H1 (cell line): ENCODE results near the gene AVP. TPM values are rescaled to one million over a fixed set of nuclear protein-coding genes. Genes with fewer than 3 reads are reported as not detected.

Experiments
- CTCF ChIA-PET: fragments of 300-600 bp; sonication (Branson Sonifier 250); formaldehyde crosslinking; loops from one replicate; lab custom pipeline; 2021; ENCODE audit not compliant: partially characterized antibody; lab: Charles Lee
- POLR2A ChIA-PET: fragments of 300-600 bp; sonication (Branson Sonifier 250); formaldehyde crosslinking; loops from one replicate; lab custom pipeline; 2021; ENCODE audit warnings: inconsistent platforms; ENCODE audit not compliant: partially characterized antibody; lab: Charles Lee
- DNase-seq, 2 experiments: peaks; one replicate each; pipeline versions ENCODE4 v3.0.0 to v3.0.0-alpha.2; 2010 to 2022; ENCODE audit warnings: low spot score in 2 of 2, low read depth in 1 of 2, mixed read lengths in 1 of 2
- FAIRE-seq: peaks from 2 replicates; lab custom pipeline; 2011; peaks lifted over from hg19 to GRCh38; lab: Jason Lieb, UNC
- H2AFZ ChIP-seq: 2 replicates; pipeline ENCODE4 v1.8.1; 2012; ENCODE audit warnings: low read length, inconsistent platforms
- H2AK5ac ChIP-seq: 2 replicates; pipeline ENCODE4 v1.6.1; 2013; ENCODE audit warnings: low read depth, low read length
- H2BK120ac ChIP-seq: replicated peaks from 2 replicates; pipeline ENCODE3; 2013; ENCODE audit warnings: low read depth, low read length, inconsistent platforms
- H2BK12ac ChIP-seq: 2 replicates; pipeline ENCODE4 v1.6.1; 2013; ENCODE audit warnings: low read depth, low read length
- H2BK15ac ChIP-seq: 2 replicates; pipeline ENCODE4 v1.6.1; 2013; ENCODE audit warnings: low read length
- H2BK20ac ChIP-seq: 2 replicates; pipeline ENCODE4 v1.6.1; 2013; ENCODE audit warnings: low read length
- H2BK5ac ChIP-seq: 2 replicates; pipeline ENCODE4 v1.6.1; 2013; ENCODE audit warnings: low read depth, low read length
- H3K14ac ChIP-seq: 2 replicates; pipeline ENCODE4 v1.6.1; 2013; ENCODE audit warnings: inconsistent platforms; ENCODE audit not compliant: insufficient read length
- H3K18ac ChIP-seq: 2 replicates; pipeline ENCODE4 v1.6.1; 2013; ENCODE audit warnings: low read length; ENCODE audit errors: extremely low read depth
- H3K23ac ChIP-seq: 2 replicates; pipeline ENCODE4 v1.6.1; 2013; ENCODE audit warnings: inconsistent platforms; ENCODE audit not compliant: insufficient read length
- H3K23me2 ChIP-seq: 2 replicates; pipeline ENCODE4 v1.6.1; 2013; ENCODE audit warnings: low read depth, low read length
- H3K27ac ChIP-seq: 2 replicates; pipeline ENCODE4 v1.6.1; 2011; ENCODE audit warnings: low read depth, low read length, inconsistent platforms
- H3K27me3 ChIP-seq, 4 experiments: replicated peaks in 1 of 4; 1 replicate in 1 of 4; 2 replicates in 3 of 4; pipeline versions ENCODE4 v1.6.1 to v1.8.1; 2011 to 2013; ENCODE audit warnings: low read length in 3 of 4, mild to moderate bottlenecking in 3 of 4, inconsistent platforms in 2 of 4, mixed read lengths in 2 of 4, moderate library complexity in 1 of 4; ENCODE audit not compliant: control insufficient read depth in 3 of 4, insufficient read depth in 3 of 4; ENCODE audit errors: extremely low read depth in 1 of 4
- H3K36me3 ChIP-seq, 4 experiments: 2 replicates each; pipeline versions ENCODE4 v1.6.1 to v1.8.1; 2011 to 2013; ENCODE audit warnings: mild to moderate bottlenecking in 4 of 4, low read length in 3 of 4, moderate library complexity in 2 of 4, control low read depth in 1 of 4, inconsistent platforms in 1 of 4; ENCODE audit not compliant: insufficient read depth in 4 of 4, control insufficient read depth in 2 of 4
- H3K4ac ChIP-seq: replicated peaks from 2 replicates; pipeline ENCODE3; 2013; ENCODE audit warnings: low read length, low read depth, mixed read lengths, inconsistent platforms; ENCODE audit not compliant: insufficient read length
- H3K4me1 ChIP-seq, 4 experiments: replicated peaks in 1 of 4; 1 replicate in 1 of 4; 2 replicates in 3 of 4; pipeline versions ENCODE4 v1.6.1 to v1.8.1; 2011 to 2013; ENCODE audit warnings: low read length in 3 of 4, inconsistent platforms in 2 of 4, mixed read lengths in 1 of 4; ENCODE audit not compliant: insufficient read depth in 4 of 4, control insufficient read depth in 3 of 4
- H3K4me2 ChIP-seq, 2 experiments: 2 replicates each; pipeline versions ENCODE4 v1.6.1 to v1.8.1; 2011 to 2013; ENCODE audit warnings: low read depth in 2 of 2, low read length in 2 of 2, control low read depth in 1 of 2, inconsistent platforms in 1 of 2, mild to moderate bottlenecking in 1 of 2; ENCODE audit not compliant: insufficient read depth in 1 of 2
- H3K4me3 ChIP-seq, 4 experiments: fragments of 200-600, 300-600 bp in 1 of 4; sonication (generic), shearing (Covaris generic), sonication (Bioruptor Twin) in 1 of 4; 2 replicates each; pipeline versions ENCODE4 v1.5.1 to v1.8.1; 2011 to 2016; ENCODE audit warnings: low read length in 4 of 4, low read depth in 3 of 4, control low read depth in 2 of 4, inconsistent platforms in 2 of 4, mild to moderate bottlenecking in 2 of 4, mixed read lengths in 1 of 4, moderate library complexity in 1 of 4; ENCODE audit not compliant: insufficient read depth in 2 of 4; ENCODE audit errors: extremely low read depth in 1 of 4
- H3K56ac ChIP-seq: replicated peaks from 2 replicates; pipeline ENCODE3; 2013; ENCODE audit warnings: low read depth, mild to moderate bottlenecking, mixed read lengths, low read length, inconsistent platforms; ENCODE audit not compliant: insufficient read length
- H3K79me1 ChIP-seq: 2 replicates; pipeline ENCODE4 v1.6.1; 2013; ENCODE audit warnings: low read depth, low read length, control low read depth
- H3K79me2 ChIP-seq, 2 experiments: 2 replicates each; pipeline versions ENCODE4 v1.6.1 to v1.8.1; 2012 to 2013; ENCODE audit warnings: low read length in 2 of 2, mild to moderate bottlenecking in 2 of 2, inconsistent platforms in 1 of 2; ENCODE audit not compliant: insufficient read depth in 2 of 2, control insufficient read depth in 1 of 2
- H3K9ac ChIP-seq, 4 experiments: replicated peaks in 1 of 4; 1 replicate in 1 of 4; 2 replicates in 3 of 4; pipeline versions ENCODE4 v1.6.1 to v1.8.1; 2011 to 2013; ENCODE audit warnings: low read depth in 3 of 4, low read length in 3 of 4, control low read depth in 2 of 4, mild to moderate bottlenecking in 2 of 4, moderate library complexity in 2 of 4, inconsistent platforms in 1 of 4; ENCODE audit errors: extremely low read depth in 1 of 4
- H3K9me3 ChIP-seq, 2 experiments: 2 replicates each; pipeline versions ENCODE4 v1.6.1 to v1.8.1; 2012 to 2013; ENCODE audit warnings: mild to moderate bottlenecking in 2 of 2, moderate library complexity in 2 of 2, control low read depth in 1 of 2, inconsistent platforms in 1 of 2, low read depth in 1 of 2, low read length in 1 of 2, mixed read lengths in 1 of 2; ENCODE audit not compliant: insufficient read depth in 2 of 2
- H4K20me1 ChIP-seq, 2 experiments: replicated peaks in 1 of 2; 2 replicates each; pipeline versions ENCODE3 to v1.8.1; 2011 to 2013; ENCODE audit warnings: inconsistent platforms in 2 of 2, low read length in 2 of 2, mild to moderate bottlenecking in 1 of 2; ENCODE audit not compliant: insufficient read depth in 2 of 2, control insufficient read depth in 1 of 2
- H4K5ac ChIP-seq: 2 replicates; pipeline ENCODE4 v1.6.1; 2013; ENCODE audit warnings: low read length, low read depth, mixed read lengths, inconsistent platforms; ENCODE audit not compliant: insufficient read length
- H4K8ac ChIP-seq: 2 replicates; pipeline ENCODE4 v1.8.0; 2013; ENCODE audit warnings: mild to moderate bottlenecking, moderate library complexity, low read length, inconsistent platforms; ENCODE audit not compliant: insufficient read depth; ENCODE audit errors: extremely low read depth
- H4K91ac ChIP-seq: replicated peaks from 2 replicates; pipeline ENCODE3; 2013; ENCODE audit warnings: low read length, mixed read lengths, inconsistent platforms; ENCODE audit not compliant: insufficient read length
- EZH2 ChIP-seq: fragments of 200-600 bp; sonication (generic); IDR thresholded peaks from 2 replicates; pipeline ENCODE4 v1.7.1; 2012; ENCODE audit warnings: low read depth, mild to moderate bottlenecking, moderate library complexity, low read length, inconsistent platforms; ENCODE audit not compliant: severe bottlenecking
- KDM4A ChIP-seq: IDR thresholded peaks from one replicate; pipeline ENCODE4 v1.7.1; 2012; ENCODE audit warnings: low read depth, mild to moderate bottlenecking, moderate library complexity, low read length, inconsistent platforms; ENCODE audit not compliant: severe bottlenecking
- SIX5 ChIP-seq: IDR thresholded peaks from 2 replicates; pipeline ENCODE4 v1.6.1; 2011; ENCODE audit warnings: mild to moderate bottlenecking, low read depth, low read length
- SP2 ChIP-seq: IDR thresholded peaks from 2 replicates; pipeline ENCODE4 v1.6.1; 2012; ENCODE audit warnings: mild to moderate bottlenecking, low read length, inconsistent platforms
- SRF ChIP-seq: IDR thresholded peaks from 2 replicates; pipeline ENCODE4 v1.6.1; 2011; ENCODE audit warnings: mild to moderate bottlenecking, low read depth, low read length, moderate library complexity
- WGBS, 2 experiments: shearing (Covaris generic) in 1 of 2; methylation state at CpG; one replicate each; pipeline versions ENCODE4 v1.1.6 to v1.1.7; 2013 to 2015; ENCODE audit warnings: low lambda C conversion rate in 2 of 2, mixed read lengths in 2 of 2, inconsistent platforms in 1 of 2, low coverage in 1 of 2, missing lambda C conversion rate in 1 of 2; ENCODE audit not compliant: insufficient replicate concordance in 2 of 2, insufficient coverage in 1 of 2, insufficient read length in 1 of 2; ENCODE audit errors: extremely low coverage in 1 of 2, missing lambda C conversion rate in 1 of 2; 5-methylcytosine and 5-hydroxymethylcytosine counted together
- polyA plus RNA-seq, 7 experiments: library from polyadenylated mRNA; depleted of rRNA in 3 of 7; stranded (reverse) in 5 of 7; unstranded in 2 of 7; fragments of >200 nt in 5 of 7; fragments of 200-250 nt in 2 of 7; gene quantifications; 1 replicate in 5 of 7; 2 replicates in 1 of 7; 4 replicates in 1 of 7; pipeline versions ENCODE4 v1.2.1 to v1.2.3, GENCODE V29; 2011 to 2013; ENCODE audit warnings: missing spikeins in 2 of 7, mixed read lengths in 2 of 7
- total RNA-seq: library from RNA; stranded (reverse); fragmentation: NEBNext Ultra II Directional; extraction: Animal tissue kit (Norgen Biotek cat#: 25700); gene quantifications from 2 replicates; pipeline ENCODE4 v1.2.1, GENCODE V29; 2021

The AVP gene
- total and polyA plus RNA-seq, 2 of the 8 experiments (the other 6 are each of a cell fraction or from before 2014, with no cell fraction given) = 0.18 TPM; not detected in 1

- Histone ChIP-seq H2BK5ac (no peak overlapping the region), H2BK12ac (0 out of 2 replicates have a peak overlapping the region, but pooled peaks have one; percentile 23), H3K9ac (no peak overlapping the region), H3K14ac (no peak overlapping the region), H3K56ac (no peak overlapping the region), H3K4me1 (peaks cover 0 to 8% (median 6%) of the 10 kb centered on the region in 4 experiments; a peak in 5 of 7 replicates), H3K4ac (no peak overlapping the region), H2BK120ac (no peak overlapping the region), H2AFZ (peak overlapping the region; percentile 93; the same call in 1 of the 2 replicates), H4K8ac (no peak overlapping the region), H2BK15ac (no peak overlapping the region), H3K79me1 (no peaks in the 10 kb centered on the region), H3K79me2 (no peaks in the 10 kb centered on the region), H3K23me2 (peaks cover 11% of the 10 kb centered on the region; the same call in 1 of the 2 replicates), H4K20me1 (no peaks in the 10 kb centered on the region), H3K4me2 (peak overlapping the region; percentile 62 to 86), H4K5ac (no peak overlapping the region), H3K27ac (no peak overlapping the region), H4K91ac (no peak overlapping the region), H3K23ac (no peak overlapping the region), H2AK5ac (no peak overlapping the region), H2BK20ac (no peak overlapping the region), H3K9me3 (no peaks in the 10 kb centered on the region), H3K27me3 (peaks cover 27 to 43% (median 37%) of the 10 kb centered on the region in 4 experiments), H3K4me3 (peak overlapping the region; percentile 6 to 63 (median 18); a peak in 6 of 8 replicates), H3K36me3 (no peaks in the 10 kb centered on the region), H3K18ac (peak overlapping the region; percentile 81)
- no peak for FAIRE-seq
- 20% methylated on average over 28 of the region's 71 CpGs; no CpG with 5 or more reads in 1 of the 2 experiments for WGBS, 2 experiments
- no peak for DNase-seq
- POLR2A ChIA-PET = interaction anchor here (2.7 kb wide), 1 partner anchor 10 kb away, joined by 14 read pairs; no protein-coding TSS in a partner anchor
- CTCF ChIA-PET = interaction anchor here (0.6 to 0.9 kb wide), 3 partner anchors 25 to 1171 kb away, joined by 3 to 4 read pairs (median 4); no protein-coding TSS in a partner anchor
- TF ChIP-seq EZH2 (peak; percentile 88), SP2 (no peak), SIX5 (no peak), KDM4A (peak; percentile 87), SRF (no peak)
Observed at GRCh38 chr20:3082306-3082951, 2.1 kb downstream of the AVP start.
